PC-3 (cell line): ENCODE data around the gene LPCAT1. TPM values are rescaled to one million over a fixed set of nuclear protein-coding genes. Genes with fewer than 3 reads are reported as not detected.

Source experiments
- ATAC-seq: fragments of 200-7000 bp; cut with Tn5 transposase; 2 replicates; pipeline ENCODE4 v1.9.1; 2020; ENCODE audit warnings: mild to moderate bottlenecking, moderate library complexity
- BruUV-seq: library from RNA; stranded (reverse); fragments of 400-500 nt; replicated peaks from 2 replicates; lab custom pipeline; 2021; lab: Mats Ljungman, UMichigan
- CTCF ChIA-PET: fragments of 300-600 bp; sonication (Branson Sonifier 250); formaldehyde crosslinking; loops from one replicate; lab custom pipeline; 2022; ENCODE audit warnings: antibody characterized with exemption; lab: Charles Lee
- POLR2A ChIA-PET: fragments of 300-600 bp; sonication (Branson Sonifier 250); formaldehyde crosslinking; loops from one replicate; lab custom pipeline; 2022; ENCODE audit warnings: antibody characterized with exemption; ENCODE audit not compliant: unreplicated experiment; lab: Charles Lee
- DNase-seq: peaks from one replicate; pipeline ENCODE4 v3.0.0-alpha.2; 2015
- H2AFZ ChIP-seq: fragments of 300-600 bp; sonication (generic); 2 replicates; pipeline ENCODE4 v1.6.0; 2016; ENCODE audit warnings: antibody characterized with exemption, low read length
- H3F3A ChIP-seq: fragments of 300-600 bp; sonication (generic); one replicate; pipeline ENCODE4 v1.6.0; 2017; ENCODE audit warnings: antibody characterized with exemption, low read length, control low read depth, mild to moderate bottlenecking; ENCODE audit not compliant: unreplicated experiment
- H3K27ac ChIP-seq: fragments of 300-600 bp; sonication (generic); 2 replicates; pipeline ENCODE4 v1.5.1; 2016; ENCODE audit warnings: mild to moderate bottlenecking, low read length
- H3K27me3 ChIP-seq: fragments of 300-600 bp; sonication (generic); 2 replicates; pipeline ENCODE4 v1.6.1; 2016; ENCODE audit warnings: low read length, mixed read lengths
- H3K36me3 ChIP-seq: fragments of 300-600 bp; sonication (generic); 2 replicates; pipeline ENCODE4 v1.6.1; 2016; ENCODE audit warnings: low read depth, mixed run types, low read length, mixed read lengths
- H3K4me1 ChIP-seq: fragments of 300-600 bp; sonication (generic); 2 replicates; pipeline ENCODE4 v1.5.1; 2016; ENCODE audit warnings: low read length; ENCODE audit not compliant: insufficient read depth
- H3K4me2 ChIP-seq: fragments of 300-600 bp; sonication (generic); 2 replicates; pipeline ENCODE4 v1.6.0; 2016; ENCODE audit warnings: low read length
- H3K4me3 ChIP-seq: fragments of 300-600 bp; sonication (generic); 2 replicates; pipeline ENCODE4 v1.5.1; 2016; ENCODE audit warnings: mild to moderate bottlenecking, low read length, mixed read lengths
- H3K79me2 ChIP-seq: fragments of 300-600 bp; sonication (generic); 2 replicates; pipeline ENCODE4 v1.6.1; 2017; ENCODE audit warnings: low read length, mixed read lengths
- H3K9ac ChIP-seq: fragments of 300-600 bp; sonication (generic); 2 replicates; pipeline ENCODE4 v1.6.0; 2016; ENCODE audit warnings: mild to moderate bottlenecking, low read length
- H3K9me2 ChIP-seq: fragments of 300-600 bp; sonication (generic); replicated peaks from 2 replicates; pipeline ENCODE4 v1.6.1; 2016; ENCODE audit warnings: mixed run types, low read length, mixed read lengths
- H3K9me3 ChIP-seq: fragments of 300-600 bp; sonication (generic); 2 replicates; pipeline ENCODE4 v1.6.1; 2016; ENCODE audit warnings: low read length, mixed read lengths
- H4K20me1 ChIP-seq: fragments of 300-600 bp; sonication (generic); 2 replicates; pipeline ENCODE4 v1.6.1; 2016; ENCODE audit warnings: low read length, mixed read lengths
- EZH2 ChIP-seq: fragments of 300-600 bp; sonication (generic); IDR thresholded peaks from one replicate; pipeline ENCODE4 v1.6.1; 2017; ENCODE audit warnings: antibody characterized with exemption, mild to moderate bottlenecking, low read length; ENCODE audit not compliant: unreplicated experiment
- EZH2phosphoT487 ChIP-seq: fragments of 300-600 bp; sonication (generic); IDR thresholded peaks from 2 replicates; pipeline ENCODE4 v1.6.1; 2018; ENCODE audit warnings: mild to moderate bottlenecking, antibody characterized with exemption, low read length, borderline replicate concordance
- intact Hi-C: fragments of 100-400 bp; cut with micrococcal nuclease; formaldehyde crosslinking; loops from 2 replicates; pipeline ENCODE4 v1.9.0; 2023
- total RNA-seq: library from RNA; depleted of rRNA; stranded (reverse); fragments of >200 nt; gene quantifications from 2 replicates; pipeline ENCODE4 v1.2.3, GENCODE V29; 2014
- TF ChIP-seq, protein P1 (sequence below): fragments of 300-600 bp; sonication (generic); conservative IDR thresholded peaks from 2 replicates; pipeline ENCODE4 v1.5.1; 2017; ENCODE audit warnings: antibody characterized with exemption, low read depth, mild to moderate bottlenecking, low read length

LPCAT1 gene
- total RNA-seq, 1 experiment from 2014 or later: 121 TPM

DNA sequence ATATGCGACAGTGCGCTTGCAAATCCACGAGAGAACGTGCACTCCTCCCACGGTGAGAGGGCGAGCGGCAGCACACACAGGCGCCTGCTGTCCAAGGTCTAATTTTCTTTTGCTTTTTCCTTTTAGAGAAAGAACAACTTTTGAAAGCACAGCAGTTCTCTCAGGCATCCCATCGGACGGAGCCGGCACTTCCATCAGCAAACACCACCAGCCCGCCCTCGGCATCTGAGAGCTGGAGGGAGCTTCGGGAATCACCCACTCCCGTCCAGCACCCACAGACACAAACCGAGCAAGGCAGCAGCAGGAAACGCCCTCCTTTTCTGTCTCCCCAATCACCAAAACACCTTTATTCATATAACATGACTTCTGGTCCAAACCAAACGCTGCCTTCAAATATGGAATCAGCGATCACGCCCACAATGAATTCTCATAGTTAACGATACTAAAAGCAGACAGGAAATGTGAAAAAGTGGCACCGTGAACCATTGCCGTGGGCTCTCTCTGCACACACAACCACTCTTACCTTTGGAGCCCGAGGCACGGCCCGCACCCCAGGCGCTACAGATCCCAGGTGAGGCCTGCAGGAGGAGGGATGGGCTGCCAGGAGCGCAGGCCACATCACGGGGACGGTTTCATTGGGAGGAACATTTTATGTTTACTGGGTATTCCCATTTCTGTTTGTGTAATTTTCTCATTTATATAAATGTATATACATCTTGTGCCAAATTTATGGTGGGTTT, 14.2 kb downstream of the LPCAT1 start:
- ChIA-PET POLR2A (no interaction called here), CTCF (no interaction called here)
- H3K9ac ChIP-seq: no peak overlapping the region
- peaks cover 40% of the 10 kb centered on the region for H3K36me3 ChIP-seq
- H3K27ac ChIP-seq: no peak overlapping the region
- no peak overlapping the region for H3K4me3 ChIP-seq
- TF ChIP-seq EZH2phosphoT487 (no peak), EZH2 (no peak)
- TF ChIP-seq, protein P1, sequence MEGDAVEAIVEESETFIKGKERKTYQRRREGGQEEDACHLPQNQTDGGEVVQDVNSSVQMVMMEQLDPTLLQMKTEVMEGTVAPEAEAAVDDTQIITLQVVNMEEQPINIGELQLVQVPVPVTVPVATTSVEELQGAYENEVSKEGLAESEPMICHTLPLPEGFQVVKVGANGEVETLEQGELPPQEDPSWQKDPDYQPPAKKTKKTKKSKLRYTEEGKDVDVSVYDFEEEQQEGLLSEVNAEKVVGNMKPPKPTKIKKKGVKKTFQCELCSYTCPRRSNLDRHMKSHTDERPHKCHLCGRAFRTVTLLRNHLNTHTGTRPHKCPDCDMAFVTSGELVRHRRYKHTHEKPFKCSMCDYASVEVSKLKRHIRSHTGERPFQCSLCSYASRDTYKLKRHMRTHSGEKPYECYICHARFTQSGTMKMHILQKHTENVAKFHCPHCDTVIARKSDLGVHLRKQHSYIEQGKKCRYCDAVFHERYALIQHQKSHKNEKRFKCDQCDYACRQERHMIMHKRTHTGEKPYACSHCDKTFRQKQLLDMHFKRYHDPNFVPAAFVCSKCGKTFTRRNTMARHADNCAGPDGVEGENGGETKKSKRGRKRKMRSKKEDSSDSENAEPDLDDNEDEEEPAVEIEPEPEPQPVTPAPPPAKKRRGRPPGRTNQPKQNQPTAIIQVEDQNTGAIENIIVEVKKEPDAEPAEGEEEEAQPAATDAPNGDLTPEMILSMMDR: no peak
- intact Hi-C loops: no loop called here
- H4K20me1 ChIP-seq: peaks cover 47% of the 10 kb centered on the region
- H3K4me2 ChIP-seq: no peak overlapping the region
- H3K79me2 ChIP-seq: peaks cover 100% of the 10 kb centered on the region
- BruUV-seq: no TSS peak
- H2AFZ ChIP-seq: no peak overlapping the region
- ATAC-seq (no peak), DNase-seq (no peak)
- H3K9me2 ChIP-seq: no peaks in the 10 kb centered on the region
- no peaks in the 10 kb centered on the region for H3K27me3 ChIP-seq
- no peaks in the 10 kb centered on the region for H3F3A ChIP-seq
- H3K4me1 ChIP-seq: peaks cover 24% of the 10 kb centered on the region
- no peaks in the 10 kb centered on the region for H3K9me3 ChIP-seq

- Histone ChIP-seq H3K79me2 (peaks cover 100% of the 10 kb centered on the region), H3K4me1 (peaks cover 18% of the 10 kb centered on the region), H3K27ac (no peak overlapping the region), H3K9me3 (no peaks in the 10 kb centered on the region), H3K4me3 (no peak overlapping the region), H4K20me1 (peaks cover 53% of the 10 kb centered on the region), H3K36me3 (peaks cover 33% of the 10 kb centered on the region), H3F3A (no peaks in the 10 kb centered on the region), H3K27me3 (no peaks in the 10 kb centered on the region), H2AFZ (no peak overlapping the region), H3K4me2 (no peak overlapping the region), H3K9me2 (no peaks in the 10 kb centered on the region), H3K9ac (no peak overlapping the region)
- POLR2A ChIA-PET: no interaction called here
- TF ChIP-seq EZH2 (no peak), EZH2phosphoT487 (no peak)
- TF ChIP-seq, protein P1: no peak
- CTCF ChIA-PET: no interaction called here
- ATAC-seq (no peak), DNase-seq (no peak)
- intact Hi-C loops: no loop called here
- no TSS peak for BruUV-seq
These were observed 15.0 kb downstream of the LPCAT1 start for GRCh38 chr5:1508659-1509290.
